Neural cell (in vitro differentiated cells): Measurements from ENCODE around the gene PRCC. TPM values are rescaled to one million over a fixed set of nuclear protein-coding genes. Genes with fewer than 3 reads are reported as not detected.

ENCODE experiments used
- H2AFZ ChIP-seq: fragments of 200-600, 300-800 bp; sonication (generic), shearing (Covaris generic); 2 replicates; pipeline ENCODE4 v1.6.0; 2014; ENCODE audit warnings: low read depth, mild to moderate bottlenecking, antibody characterized with exemption, low read length, moderate library complexity
- H3F3A ChIP-seq: fragments of 200-600 bp; shearing (Covaris generic); 2 replicates; pipeline ENCODE4 v1.6.1; 2016; ENCODE audit warnings: mild to moderate bottlenecking, moderate library complexity, mixed read lengths, antibody characterized with exemption, low read length; ENCODE audit not compliant: insufficient read depth, poor library complexity, severe bottlenecking
- H3K27ac ChIP-seq: fragments of 200-600, 300-800 bp; sonication (generic), shearing (Covaris generic); 2 replicates; pipeline ENCODE4 v1.5.1; 2014; ENCODE audit warnings: mild to moderate bottlenecking, low read length, moderate library complexity
- H3K27me3 ChIP-seq: fragments of 300-800, 200-600 bp; sonication (generic), shearing (Covaris generic); 2 replicates; pipeline ENCODE4 v1.6.0; 2014; ENCODE audit warnings: mild to moderate bottlenecking, low read depth, low read length, moderate library complexity; ENCODE audit not compliant: insufficient read depth
- H3K36me3 ChIP-seq: fragments of 300-800, 200-600 bp; sonication (generic), shearing (Covaris generic); 2 replicates; pipeline ENCODE4 v1.5.1; 2014; ENCODE audit warnings: mild to moderate bottlenecking, antibody characterized with exemption, low read length, moderate library complexity; ENCODE audit not compliant: insufficient read depth
- H3K4me2 ChIP-seq: fragments of 300-800, 200-600 bp; sonication (generic), shearing (Covaris generic); 2 replicates; pipeline ENCODE4 v1.6.0; 2014; ENCODE audit warnings: mild to moderate bottlenecking, low read length
- H3K4me3 ChIP-seq: fragments of 300-800, 200-600 bp; sonication (generic), shearing (Covaris generic); 2 replicates; pipeline ENCODE4 v1.5.1; 2014; ENCODE audit warnings: mild to moderate bottlenecking, low read length, moderate library complexity
- H3K79me2 ChIP-seq: fragments of 200-600 bp; shearing (Covaris generic); replicated peaks from 2 replicates; pipeline ENCODE4 v1.6.0; 2014; ENCODE audit warnings: mild to moderate bottlenecking, low read length, moderate library complexity; ENCODE audit not compliant: insufficient read depth
- H3K9ac ChIP-seq: fragments of 300-800, 200-600 bp; sonication (generic), shearing (Covaris generic); 2 replicates; pipeline ENCODE4 v1.6.1; 2016; ENCODE audit warnings: mild to moderate bottlenecking, low read length, mixed read lengths
- H3K9me2 ChIP-seq: fragments of 200-600 bp; shearing (Covaris generic); 2 replicates; pipeline ENCODE4 v1.6.1; 2016; ENCODE audit warnings: mild to moderate bottlenecking, low read length, mixed read lengths; ENCODE audit not compliant: insufficient read depth
- H3K9me3 ChIP-seq: fragments of 200-600, 300-800 bp; sonication (generic), shearing (Covaris generic); 2 replicates; pipeline ENCODE4 v1.6.1; 2016; ENCODE audit warnings: mild to moderate bottlenecking, mixed run types, low read length, moderate library complexity, mixed read lengths
- H4K20me1 ChIP-seq: fragments of 200-600 bp; shearing (Covaris generic); 2 replicates; pipeline ENCODE4 v1.6.1; 2016; ENCODE audit warnings: mild to moderate bottlenecking, mixed run types; ENCODE audit not compliant: insufficient read depth
- CTCF ChIP-seq: fragments of 450-650 bp; IDR thresholded peaks from 2 replicates; pipeline ENCODE4 v1.5.1; 2014; ENCODE audit warnings: antibody characterized with exemption, mild to moderate bottlenecking, moderate library complexity; ENCODE audit not compliant: poor library complexity, severe bottlenecking
- EP300 ChIP-seq: fragments of 450-650 bp; conservative IDR thresholded peaks from 2 replicates; pipeline ENCODE4 v1.6.1; 2014; ENCODE audit warnings: antibody characterized with exemption, mild to moderate bottlenecking, moderate library complexity; ENCODE audit not compliant: poor library complexity, severe bottlenecking
- EZH2 ChIP-seq: fragments of 200-600, 300-800 bp; shearing (Covaris generic), sonication (generic); IDR thresholded peaks from 2 replicates; pipeline ENCODE4 v1.6.1; 2014; ENCODE audit warnings: antibody characterized with exemption, low read length, borderline replicate concordance, mild to moderate bottlenecking; ENCODE audit not compliant: insufficient read depth, poor library complexity, severe bottlenecking
- MXI1 ChIP-seq: fragments of 450-650 bp; conservative IDR thresholded peaks from 2 replicates; pipeline ENCODE4 v1.6.1; 2014; ENCODE audit warnings: antibody characterized with exemption, mild to moderate bottlenecking; ENCODE audit not compliant: poor library complexity, severe bottlenecking
- POLR2AphosphoS5 ChIP-seq: IDR thresholded peaks from 2 replicates; pipeline ENCODE4 v1.6.1; 2012
- RAD21 ChIP-seq: fragments of 450-650 bp; conservative IDR thresholded peaks from 2 replicates; pipeline ENCODE4 v1.6.1; 2014; ENCODE audit warnings: antibody characterized with exemption, mild to moderate bottlenecking, moderate library complexity
- SMC3 ChIP-seq: fragments of 450-650 bp; conservative IDR thresholded peaks from 2 replicates; pipeline ENCODE4 v1.6.1; 2014; ENCODE audit warnings: antibody characterized with exemption, mild to moderate bottlenecking, moderate library complexity; ENCODE audit not compliant: poor library complexity
- TAF1 ChIP-seq: IDR thresholded peaks from 2 replicates; pipeline ENCODE4 v1.6.1; 2012; ENCODE audit warnings: low read depth
- polyA plus RNA-seq: library from polyadenylated mRNA; depleted of rRNA; stranded (reverse); fragments of >200 nt; gene quantifications from 2 replicates; pipeline ENCODE4 v1.2.3, GENCODE V29; 2014
- TF ChIP-seq, protein P1 (sequence below): IDR thresholded peaks from 2 replicates; pipeline ENCODE4 v1.6.1; 2012; ENCODE audit warnings: borderline replicate concordance

Gene PRCC
- polyA plus RNA-seq, 1 donor from 2014 or later, result 17.5 TPM

DNA sequence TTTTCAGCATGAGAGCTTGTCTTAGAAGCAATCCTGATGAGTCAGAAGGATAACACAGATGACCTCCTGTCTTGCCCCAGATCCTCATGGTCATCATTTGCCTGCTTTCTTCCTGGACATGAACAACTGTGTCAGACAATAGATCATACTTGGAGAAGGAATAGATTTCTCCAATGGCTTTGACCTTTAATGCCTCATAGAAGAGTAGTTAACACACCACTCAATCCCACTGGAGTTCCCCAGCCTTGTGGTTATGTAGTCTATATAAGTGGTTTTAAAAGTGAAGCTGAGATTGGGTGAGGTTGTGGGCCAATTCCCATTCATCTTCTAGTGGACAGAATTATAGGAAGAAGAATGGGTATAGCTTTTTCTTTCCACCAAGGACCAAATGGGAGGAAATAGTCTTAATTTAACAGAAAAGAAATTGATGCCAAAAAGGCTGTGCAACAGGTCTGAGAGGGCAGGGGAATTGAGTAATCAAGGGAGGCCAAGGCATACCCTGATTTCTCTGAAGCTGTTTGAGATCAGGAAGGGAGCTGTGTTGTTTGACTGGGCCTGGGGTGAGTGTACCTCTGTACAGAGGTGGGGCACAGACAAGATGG is 14.4 kb downstream of the PRCC start:
- Histone ChIP-seq H3K27me3 (no peaks in the 10 kb centered on the region), H3K4me3 (no peak overlapping the region), H3K79me2 (peaks cover 26% of the 10 kb centered on the region), H3K36me3 (no peaks in the 10 kb centered on the region), H3K9me3 (no peaks in the 10 kb centered on the region), H2AFZ (no peak overlapping the region), H3F3A (no peaks in the 10 kb centered on the region), H4K20me1 (no peaks in the 10 kb centered on the region), H3K9ac (no peak overlapping the region), H3K4me2 (no peak overlapping the region), H3K27ac (no peak overlapping the region), H3K9me2 (no peaks in the 10 kb centered on the region)
- TF ChIP-seq MXI1, result no peak
- no peak for TF ChIP-seq SMC3
- TF ChIP-seq TAF1, result no peak
- TF ChIP-seq RAD21, result no peak
- no peak for TF ChIP-seq POLR2AphosphoS5
- TF ChIP-seq, protein P1, sequence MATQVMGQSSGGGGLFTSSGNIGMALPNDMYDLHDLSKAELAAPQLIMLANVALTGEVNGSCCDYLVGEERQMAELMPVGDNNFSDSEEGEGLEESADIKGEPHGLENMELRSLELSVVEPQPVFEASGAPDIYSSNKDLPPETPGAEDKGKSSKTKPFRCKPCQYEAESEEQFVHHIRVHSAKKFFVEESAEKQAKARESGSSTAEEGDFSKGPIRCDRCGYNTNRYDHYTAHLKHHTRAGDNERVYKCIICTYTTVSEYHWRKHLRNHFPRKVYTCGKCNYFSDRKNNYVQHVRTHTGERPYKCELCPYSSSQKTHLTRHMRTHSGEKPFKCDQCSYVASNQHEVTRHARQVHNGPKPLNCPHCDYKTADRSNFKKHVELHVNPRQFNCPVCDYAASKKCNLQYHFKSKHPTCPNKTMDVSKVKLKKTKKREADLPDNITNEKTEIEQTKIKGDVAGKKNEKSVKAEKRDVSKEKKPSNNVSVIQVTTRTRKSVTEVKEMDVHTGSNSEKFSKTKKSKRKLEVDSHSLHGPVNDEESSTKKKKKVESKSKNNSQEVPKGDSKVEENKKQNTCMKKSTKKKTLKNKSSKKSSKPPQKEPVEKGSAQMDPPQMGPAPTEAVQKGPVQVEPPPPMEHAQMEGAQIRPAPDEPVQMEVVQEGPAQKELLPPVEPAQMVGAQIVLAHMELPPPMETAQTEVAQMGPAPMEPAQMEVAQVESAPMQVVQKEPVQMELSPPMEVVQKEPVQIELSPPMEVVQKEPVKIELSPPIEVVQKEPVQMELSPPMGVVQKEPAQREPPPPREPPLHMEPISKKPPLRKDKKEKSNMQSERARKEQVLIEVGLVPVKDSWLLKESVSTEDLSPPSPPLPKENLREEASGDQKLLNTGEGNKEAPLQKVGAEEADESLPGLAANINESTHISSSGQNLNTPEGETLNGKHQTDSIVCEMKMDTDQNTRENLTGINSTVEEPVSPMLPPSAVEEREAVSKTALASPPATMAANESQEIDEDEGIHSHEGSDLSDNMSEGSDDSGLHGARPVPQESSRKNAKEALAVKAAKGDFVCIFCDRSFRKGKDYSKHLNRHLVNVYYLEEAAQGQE, result no peak
- no peak for TF ChIP-seq CTCF
- no peak for TF ChIP-seq EP300

DNA sequence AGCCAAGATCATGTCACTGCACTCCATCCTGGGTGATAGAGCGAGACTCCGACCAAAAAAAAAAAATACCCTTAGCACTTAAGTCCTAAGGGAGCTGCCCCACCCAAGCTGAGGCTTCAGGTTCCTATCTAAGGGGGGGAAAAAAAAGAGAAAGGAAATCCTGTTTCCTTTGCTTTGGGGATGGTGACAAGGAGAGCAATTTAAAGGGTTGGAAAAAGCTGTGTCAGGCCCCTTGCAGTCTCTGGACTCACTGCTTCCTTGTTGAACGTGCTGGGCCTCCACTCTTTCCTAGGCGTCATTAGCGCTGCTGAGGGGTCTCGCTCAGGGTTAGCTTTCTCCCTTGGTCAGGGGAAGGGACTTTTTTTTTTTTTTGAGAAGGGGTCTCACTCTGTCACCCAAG is 18.1 kb downstream of the PRCC start:
- Histone ChIP-seq H3K79me2 (peaks cover 10% of the 10 kb centered on the region), H3K4me3 (no peak overlapping the region), H3F3A (no peaks in the 10 kb centered on the region), H3K9me3 (no peaks in the 10 kb centered on the region), H3K27ac (no peak overlapping the region), H4K20me1 (no peaks in the 10 kb centered on the region), H3K4me2 (no peak overlapping the region), H3K36me3 (peaks cover 8% of the 10 kb centered on the region), H3K27me3 (no peaks in the 10 kb centered on the region), H3K9ac (no peak overlapping the region), H2AFZ (no peak overlapping the region), H3K9me2 (no peaks in the 10 kb centered on the region)
- no peak for TF ChIP-seq TAF1
- TF ChIP-seq EZH2, result no peak
- TF ChIP-seq EP300, result no peak
- TF ChIP-seq CTCF, result no peak
- TF ChIP-seq SMC3, result no peak
- no peak for TF ChIP-seq POLR2AphosphoS5
- TF ChIP-seq MXI1, result no peak
- no peak for TF ChIP-seq RAD21
- TF ChIP-seq, protein P1, result no peak
